ES-I3 (cell line): ENCODE data around the gene MFRP.

Source experiments
- H3K36me3 ChIP-seq: 2 replicates; pipeline ENCODE4 v1.6.1; 2013; ENCODE audit warnings: mild to moderate bottlenecking, low read length, control low read depth, moderate library complexity; ENCODE audit not compliant: insufficient read depth
- H3K4me1 ChIP-seq: 2 replicates; pipeline ENCODE4 v1.6.1; 2013; ENCODE audit warnings: mild to moderate bottlenecking, control low read depth, low read length; ENCODE audit not compliant: insufficient read depth
- H3K9ac ChIP-seq: 2 replicates; pipeline ENCODE4 v1.6.1; 2013; ENCODE audit warnings: low read depth, mild to moderate bottlenecking, low read length, moderate library complexity
- H3K9me3 ChIP-seq: 2 replicates; pipeline ENCODE4 v1.6.1; 2013; ENCODE audit warnings: mild to moderate bottlenecking, low read length, moderate library complexity; ENCODE audit not compliant: control insufficient read depth, insufficient read depth

Gene MFRP

DNA sequence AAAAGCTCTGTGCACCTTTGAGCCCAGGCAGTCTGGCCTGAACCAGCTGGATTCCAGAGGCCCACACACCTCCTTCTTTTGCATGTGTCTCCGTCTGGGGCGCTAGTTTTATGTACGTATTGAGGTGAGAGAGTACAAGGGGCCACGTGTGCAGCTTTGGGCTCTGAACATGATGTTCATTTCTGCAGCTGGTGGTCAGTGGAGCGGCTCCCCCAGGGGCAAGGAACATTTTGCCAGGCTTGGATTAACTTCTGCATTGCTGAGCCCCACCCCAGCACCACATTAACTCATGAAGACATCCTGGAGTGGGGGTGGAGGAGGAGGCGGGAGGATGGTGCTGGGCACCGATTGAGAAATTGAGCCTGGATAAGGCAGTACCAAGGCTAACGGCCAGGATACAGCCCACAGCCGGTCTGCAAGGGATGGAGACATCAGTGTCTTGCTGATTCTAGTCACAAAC lies 21.2 kb upstream of the MFRP start:
- Histone ChIP-seq H3K9ac (no peak overlapping the region), H3K4me1 (peaks cover 26% of the 10 kb centered on the region), H3K36me3 (no peaks in the 10 kb centered on the region), H3K9me3 (no peaks in the 10 kb centered on the region)

DNA sequence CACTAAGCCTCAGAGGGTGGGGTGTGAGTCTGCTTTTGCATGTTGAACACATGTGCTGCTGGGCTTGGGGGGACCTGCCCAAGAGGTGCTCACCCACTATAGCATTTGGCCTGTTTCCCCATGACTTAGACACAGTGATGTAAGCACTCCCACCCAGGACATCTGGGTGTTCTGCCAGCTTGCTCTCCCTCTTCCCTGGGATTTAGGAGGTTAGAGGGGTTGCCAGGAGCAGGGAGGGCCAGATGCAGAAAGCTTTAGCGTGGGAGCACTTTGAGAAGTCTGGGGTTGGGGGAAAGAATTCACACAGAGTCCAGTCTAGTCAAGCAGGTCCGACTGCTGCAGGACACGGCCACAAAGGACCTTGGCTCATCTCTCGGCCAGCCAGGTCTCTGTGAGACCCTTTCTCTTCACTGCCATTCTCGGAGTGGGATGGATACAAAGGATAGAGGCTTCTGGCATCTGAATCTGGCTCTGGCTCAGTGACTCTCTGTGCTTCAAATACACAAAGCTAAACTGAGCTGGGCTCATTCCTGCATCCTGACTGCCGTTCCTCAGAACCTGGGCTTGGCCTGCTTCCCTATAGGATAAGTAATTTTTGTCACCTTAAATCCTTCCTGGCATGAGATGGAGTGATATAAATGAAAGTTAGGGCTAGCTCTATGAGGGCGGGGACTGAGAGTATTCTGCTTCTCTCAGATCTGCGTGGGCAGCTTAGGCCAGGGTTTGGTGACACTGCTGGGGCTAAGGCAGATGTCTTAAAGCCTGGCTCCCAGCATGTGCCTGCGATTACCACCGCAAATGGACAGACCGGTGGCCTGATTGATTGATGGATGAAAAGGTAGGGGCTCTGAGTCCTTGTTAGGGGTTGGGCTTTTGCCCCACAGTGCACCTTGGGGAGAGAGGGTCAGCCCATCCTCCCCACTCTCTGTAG lies 20.4 kb upstream of the MFRP start:
- Histone ChIP-seq H3K9me3 (no peaks in the 10 kb centered on the region), H3K36me3 (no peaks in the 10 kb centered on the region), H3K4me1 (peaks cover 33% of the 10 kb centered on the region), H3K9ac (no peak overlapping the region)

GRCh38 chr11:119365071-119365591 lies 18.6 kb upstream of the MFRP start:
- Histone ChIP-seq H3K9ac (no peak overlapping the region), H3K36me3 (no peaks in the 10 kb centered on the region), H3K4me1 (peaks cover 41% of the 10 kb centered on the region), H3K9me3 (no peaks in the 10 kb centered on the region)

DNA sequence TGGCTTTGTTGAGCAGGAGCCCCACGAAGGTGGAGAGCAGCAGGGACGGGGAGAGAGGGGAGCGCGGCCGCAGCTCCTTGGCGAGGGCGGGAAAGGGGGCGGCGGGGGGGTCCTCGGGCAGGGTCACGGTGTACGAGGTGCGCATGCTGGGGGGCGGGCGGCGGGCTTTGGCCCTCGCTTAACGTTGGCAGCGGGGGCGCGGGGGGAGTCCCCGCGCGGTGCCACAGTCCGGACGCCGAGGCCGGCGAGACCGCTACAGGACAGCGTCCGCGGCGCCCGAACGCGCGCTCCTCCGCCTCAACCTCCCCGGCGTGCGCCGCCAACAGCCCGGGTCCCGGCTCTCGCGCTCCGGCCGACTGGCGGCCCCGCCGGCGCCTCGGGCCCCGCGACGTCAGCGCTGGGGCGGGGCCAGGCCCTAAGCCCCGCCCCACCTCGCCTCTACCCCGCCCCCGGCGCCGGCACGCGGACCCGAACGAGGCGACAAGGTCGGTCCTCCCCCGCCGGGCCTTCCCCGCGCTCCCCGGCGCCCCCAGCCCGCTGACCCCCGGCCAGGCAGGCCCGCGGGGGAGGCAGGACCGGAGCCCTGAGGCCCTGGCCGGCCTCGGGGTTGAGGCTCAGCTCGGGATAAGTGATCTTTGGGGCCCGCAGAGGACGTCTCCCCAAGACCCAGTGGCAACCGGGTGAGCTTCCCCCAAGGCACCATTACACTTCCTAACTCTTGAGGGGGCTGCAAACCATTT lies 17.5 kb upstream of the MFRP start:
- Histone ChIP-seq H3K36me3 (no peaks in the 10 kb centered on the region), H3K9ac (peak overlapping the region; percentile 30; the same call in 1 of the 2 replicates), H3K4me1 (peaks cover 41% of the 10 kb centered on the region), H3K9me3 (no peaks in the 10 kb centered on the region)

- peaks cover 39% of the 10 kb centered on the region for H3K4me1 ChIP-seq
- H3K36me3 ChIP-seq, result no peaks in the 10 kb centered on the region
- peak overlapping the region; percentile 30; the same call in 1 of the 2 replicates for H3K9ac ChIP-seq
- H3K9me3 ChIP-seq, result no peaks in the 10 kb centered on the region
Measured at GRCh38 chr11:119363081-119363850, 16.8 kb upstream of the MFRP start.

GRCh38 chr11:119362741-119363080 lies 16.2 kb upstream of the MFRP start:
- H3K4me1 ChIP-seq, result peaks cover 35% of the 10 kb centered on the region
- no peak overlapping the region for H3K9ac ChIP-seq
- no peaks in the 10 kb centered on the region for H3K9me3 ChIP-seq
- no peaks in the 10 kb centered on the region for H3K36me3 ChIP-seq

- no peaks in the 10 kb centered on the region for H3K9me3 ChIP-seq
- H3K9ac ChIP-seq, result no peak overlapping the region
- no peaks in the 10 kb centered on the region for H3K36me3 ChIP-seq
- H3K4me1 ChIP-seq, result peaks cover 35% of the 10 kb centered on the region
Measured at GRCh38 chr11:119361941-119362725, 15.6 kb upstream of the MFRP start.

DNA sequence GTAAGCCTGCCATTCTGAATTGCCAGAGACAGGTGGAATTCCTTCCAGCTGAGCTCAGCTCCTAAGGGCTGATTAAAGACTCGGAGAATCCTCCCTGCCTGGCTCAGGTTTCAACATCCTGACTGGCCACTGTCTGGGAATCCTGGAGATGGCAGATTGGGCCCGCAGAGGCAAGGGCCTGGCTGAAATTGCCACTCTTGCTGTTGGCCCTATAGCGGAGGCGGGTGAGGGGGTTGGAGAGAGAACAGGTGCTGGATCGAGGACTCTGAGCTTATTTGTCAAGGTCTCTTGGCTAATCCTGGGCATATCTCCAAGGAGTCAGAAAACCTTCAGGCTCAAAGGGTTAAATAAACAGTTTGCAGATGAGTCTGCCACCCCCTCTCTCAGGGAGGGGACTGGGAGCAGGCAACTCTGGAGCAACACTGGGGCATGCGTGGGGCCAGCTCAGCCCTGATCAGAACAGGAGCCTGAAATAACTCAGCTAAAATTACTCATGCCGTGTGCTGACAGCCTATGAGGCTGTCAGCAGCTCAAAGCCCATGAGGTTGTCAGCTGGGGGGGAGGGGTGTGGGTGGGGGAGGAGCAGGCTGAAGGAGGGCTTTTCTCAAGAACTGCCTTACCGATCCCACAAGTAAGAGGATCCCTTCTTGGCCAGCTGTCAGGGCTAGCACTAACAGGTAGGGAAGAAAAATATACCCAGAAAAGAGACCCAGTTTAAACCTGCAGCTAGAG lies 14.7 kb upstream of the MFRP start:
- no peaks in the 10 kb centered on the region for H3K36me3 ChIP-seq
- H3K9ac ChIP-seq, result no peak overlapping the region; the same call in 1 of the 2 replicates
- H3K4me1 ChIP-seq, result peaks cover 35% of the 10 kb centered on the region
- no peaks in the 10 kb centered on the region for H3K9me3 ChIP-seq

GRCh38 chr11:119359365-119360214 lies 13.1 kb upstream of the MFRP start:
- H3K4me1 ChIP-seq, result peaks cover 28% of the 10 kb centered on the region
- H3K9ac ChIP-seq, result no peak overlapping the region
- no peaks in the 10 kb centered on the region for H3K9me3 ChIP-seq
- H3K36me3 ChIP-seq, result no peaks in the 10 kb centered on the region

- Histone ChIP-seq H3K9ac (no peak overlapping the region), H3K9me3 (no peaks in the 10 kb centered on the region), H3K4me1 (peaks cover 20% of the 10 kb centered on the region), H3K36me3 (no peaks in the 10 kb centered on the region)
Measured at GRCh38 chr11:119357074-119357473, 10.6 kb upstream of the MFRP start.

DNA sequence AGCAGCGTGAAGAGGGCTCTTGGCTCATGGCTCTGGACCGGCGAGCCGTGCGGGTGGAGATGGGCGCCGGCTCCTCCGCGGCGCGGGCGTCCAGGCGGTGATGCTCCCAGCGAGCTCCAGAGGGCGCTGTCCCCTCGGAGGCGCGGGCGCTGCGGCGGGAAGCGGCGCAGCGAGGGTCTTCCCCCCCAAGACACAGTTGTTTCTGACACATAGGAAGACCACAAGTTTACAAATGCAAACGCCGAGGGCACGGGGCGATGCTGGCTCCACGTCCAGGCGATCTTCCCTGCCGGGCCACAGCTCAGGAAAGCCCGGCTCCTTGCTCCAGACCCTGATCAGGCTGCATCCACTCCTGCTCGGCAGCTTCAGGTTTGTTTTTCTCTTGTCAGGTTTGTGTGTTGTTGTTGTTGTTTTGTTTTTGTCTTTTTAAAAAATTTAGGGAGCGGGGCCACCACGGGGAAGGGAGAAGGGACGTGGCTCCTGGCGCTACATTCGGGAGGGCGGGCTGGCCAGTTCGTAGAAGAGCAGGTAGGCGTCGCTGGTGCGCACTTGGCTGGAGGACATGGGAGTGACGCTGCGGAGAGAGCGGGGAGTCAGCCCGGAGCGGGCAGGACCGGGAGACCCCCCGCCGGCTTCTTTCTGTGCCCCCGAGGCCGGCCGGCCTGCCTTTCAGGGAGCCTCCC lies 10.0 kb upstream of the MFRP start:
- Histone ChIP-seq H3K9ac (peak overlapping the region; percentile 76), H3K36me3 (no peaks in the 10 kb centered on the region), H3K4me1 (peaks cover 14% of the 10 kb centered on the region), H3K9me3 (no peaks in the 10 kb centered on the region)
